GM23248 (cell line): Measurements from ENCODE around the gene HSD17B12.

Experiments used
- EZH2 ChIP-seq: fragments of 200-600 bp; sonication (generic); IDR thresholded peaks from 2 replicates; pipeline ENCODE4 v1.6.1; 2018; ENCODE audit warnings: antibody characterized with exemption, mild to moderate bottlenecking; ENCODE audit not compliant: insufficient read depth, poor library complexity, severe bottlenecking
- EZH2phosphoT487 ChIP-seq: fragments of 200-600 bp; sonication (generic); IDR thresholded peaks from 2 replicates; pipeline ENCODE4 v1.6.1; 2018; ENCODE audit warnings: antibody characterized with exemption, moderate library complexity, mild to moderate bottlenecking, low read depth; ENCODE audit not compliant: insufficient read depth

- TF ChIP-seq EZH2phosphoT487 (no peak), EZH2 (no peak)
These were observed 188.5 kb downstream of the HSD17B12 start for GRCh38 chr11:43868852-43869567.
